Adrenal gland (tissue), 12 donors: Measurements from ENCODE around the gene ATP6V0D1. TPM values are rescaled to one million over a fixed set of nuclear protein-coding genes. Genes with fewer than 3 reads are reported as not detected.

ENCODE experiments used
- DNase-seq, 7 donors: peaks; one replicate each; pipeline ENCODE4 v3.0.0-alpha.2; 2019 to 2020
- H3K27ac ChIP-seq, 5 donors: fragments of 200-600 bp; sonication (generic) in 4 of 5; 1 replicate in 3 of 5; 2 replicates in 2 of 5; pipeline versions ENCODE4 v1.5.1 to v1.8.0; 2016 to 2020; ENCODE audit warnings: mild to moderate bottlenecking in 1 of 5
- H3K27me3 ChIP-seq: fragments of 200-600 bp; 2 replicates; pipeline ENCODE4 v1.8.0; 2021
- H3K36me3 ChIP-seq, 2 donors: fragments of 200-600 bp; replicated peaks in 1 of 2; 1 replicate in 1 of 2; 2 replicates in 1 of 2; pipeline versions ENCODE4 v1.5.1 to v1.8.0; 2018 to 2022
- H3K4me1 ChIP-seq, 2 donors: fragments of 200-600 bp; replicated peaks in 1 of 2; 1 replicate in 1 of 2; 2 replicates in 1 of 2; pipeline versions ENCODE4 v1.5.1 to v1.8.0; 2018 to 2021
- H3K4me3 ChIP-seq, 4 donors: fragments of 200-600 bp; sonication (generic) in 3 of 4; one replicate each; pipeline ENCODE4 v1.5.1; 2016 to 2018
- H3K9me3 ChIP-seq, 3 donors: fragments of 200-600 bp; sonication (generic) in 1 of 3; replicated peaks in 1 of 3; 1 replicate in 2 of 3; 2 replicates in 1 of 3; pipeline versions ENCODE4 v1.5.1 to v1.8.0; 2016 to 2021
- POLR2A ChIP-seq, 2 donors: fragments of 450-650 bp; IDR thresholded peaks; one replicate each; pipeline ENCODE4 v1.6.1; 2017; ENCODE audit warnings: antibody characterized with exemption in 2 of 2, mild to moderate bottlenecking in 2 of 2, moderate library complexity in 1 of 2
- WGBS, 4 donors: extraction: QIAGEN DNeasy Blood & Tissue Kit in 2 of 4; methylation state at CpG; one replicate each; pipeline versions ENCODE4 v1.1.5 to v1.1.7; 2013 to 2017; 5-methylcytosine and 5-hydroxymethylcytosine counted together
- intact Hi-C, 2 donors: fragments of 100-400 bp; cut with DNase I; formaldehyde crosslinking; loops; one replicate each; pipeline versions ENCODE4 v1.14.1 to v1.15.0; 2022 to 2023
- polyA plus RNA-seq, 3 donors: library from polyadenylated mRNA; stranded (reverse); fragments of 200-250 nt in 2 of 3; fragments of 350-450 nt in 1 of 3; fragmentation: Illumina TruSeq in 1 of 3; extraction: RNeasy Lipid Tissue Mini Kit (QIAGEN cat#74804) in 1 of 3; gene quantifications; one replicate each; pipeline ENCODE4 v1.2.3, GENCODE V29; 2013 to 2014
- total RNA-seq, 9 donors: library from RNA; depleted of rRNA in 4 of 9; stranded (reverse); fragments of >200 nt in 4 of 9; fragments of 120-200 nt in 1 of 9; fragmentation: NEBNext Ultra II Directional in 1 of 9; extraction: Animal tissue kit (Norgen Biotek cat#: 25700) in 1 of 9; gene quantifications; one replicate each; pipeline versions ENCODE4 v1.1.0 to v1.2.4, GENCODE V29; 2013 to 2023
- TF ChIP-seq, protein P1 (sequence below), 6 experiments: fragments of 450-650 bp in 4 of 6; fragments of 200-600 bp in 2 of 6; sonication (generic) in 1 of 6; IDR thresholded peaks; 1 replicate in 5 of 6; 2 replicates in 1 of 6; pipeline versions ENCODE4 v1.5.1 to v1.8.0; 2016 to 2021; ENCODE audit warnings: antibody characterized with exemption in 6 of 6, mild to moderate bottlenecking in 2 of 6, moderate library complexity in 1 of 6
- donor health status: healthy with polysubstance abuse.
- donor health status: Bipolar disorder and iron deficiency.
- donor health status: DM: yes; HTN: yes; CAD: no.
- donor health status: DM: no; HTN: no; CAD: no.
- donor health status: DM: no; HTN: no; CAD: no.
- donor health status: DM: yes; HTN: yes; CAD: no.

ATP6V0D1 gene
- total and polyA plus RNA-seq, 12 donors, result 24.1 to 244 (median 144) TPM

- Histone ChIP-seq H3K36me3 (no peaks in the 10 kb centered on the region), H3K27me3 (peaks cover 8% of the 10 kb centered on the region), H3K4me3 (peak overlapping the region in 1 of 4 donors; percentile 40), H3K9me3 (no peaks in the 10 kb centered on the region), H3K27ac (no peak overlapping the region), H3K4me1 (peaks cover 14 to 42% of the 10 kb centered on the region in 2 donors)
- DNase-seq, result peak in 2 of 7 donors; percentile 33 to 37
- TF ChIP-seq, protein P1, sequence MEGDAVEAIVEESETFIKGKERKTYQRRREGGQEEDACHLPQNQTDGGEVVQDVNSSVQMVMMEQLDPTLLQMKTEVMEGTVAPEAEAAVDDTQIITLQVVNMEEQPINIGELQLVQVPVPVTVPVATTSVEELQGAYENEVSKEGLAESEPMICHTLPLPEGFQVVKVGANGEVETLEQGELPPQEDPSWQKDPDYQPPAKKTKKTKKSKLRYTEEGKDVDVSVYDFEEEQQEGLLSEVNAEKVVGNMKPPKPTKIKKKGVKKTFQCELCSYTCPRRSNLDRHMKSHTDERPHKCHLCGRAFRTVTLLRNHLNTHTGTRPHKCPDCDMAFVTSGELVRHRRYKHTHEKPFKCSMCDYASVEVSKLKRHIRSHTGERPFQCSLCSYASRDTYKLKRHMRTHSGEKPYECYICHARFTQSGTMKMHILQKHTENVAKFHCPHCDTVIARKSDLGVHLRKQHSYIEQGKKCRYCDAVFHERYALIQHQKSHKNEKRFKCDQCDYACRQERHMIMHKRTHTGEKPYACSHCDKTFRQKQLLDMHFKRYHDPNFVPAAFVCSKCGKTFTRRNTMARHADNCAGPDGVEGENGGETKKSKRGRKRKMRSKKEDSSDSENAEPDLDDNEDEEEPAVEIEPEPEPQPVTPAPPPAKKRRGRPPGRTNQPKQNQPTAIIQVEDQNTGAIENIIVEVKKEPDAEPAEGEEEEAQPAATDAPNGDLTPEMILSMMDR (IDR thresholded peaks at IDR 0.05), result no peak
- TF ChIP-seq POLR2A (IDR thresholded peaks at IDR 0.05), result no peak
- WGBS, 4 donors, result 35 to 62% (median 40%) methylated on average over 17 to 88 of the region's 88 CpGs
- intact Hi-C loops, result no loop called here
Measured at GRCh38 chr16:67394155-67395104, 86.5 kb downstream of the ATP6V0D1 start.

DNA sequence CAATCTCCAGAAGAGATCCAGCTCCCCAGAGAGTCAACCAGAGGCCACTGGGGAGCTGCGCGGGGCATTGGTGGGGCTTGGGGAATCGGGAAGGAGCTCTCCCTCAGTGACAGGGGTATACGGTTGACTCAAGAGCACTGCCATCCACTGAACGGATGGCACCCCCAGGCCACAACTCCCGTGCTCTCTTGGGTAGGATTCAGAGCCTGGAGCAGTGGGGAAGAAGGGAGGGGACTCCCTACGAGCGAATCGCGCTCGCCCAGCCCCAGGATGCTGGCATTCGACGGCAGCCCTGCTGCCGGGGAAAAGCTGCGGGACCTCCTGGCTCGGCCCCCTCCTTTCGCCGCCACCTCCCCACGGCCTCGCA, 87.2 kb downstream of the ATP6V0D1 start:
- peak overlapping the region in 1 of 5 donors; percentile 56 for H3K27ac ChIP-seq
- peaks cover 14 to 38% of the 10 kb centered on the region in 2 donors for H3K4me1 ChIP-seq
- no peaks in the 10 kb centered on the region for H3K36me3 ChIP-seq
- TF ChIP-seq POLR2A (IDR thresholded peaks at IDR 0.05), result no peak
- TF ChIP-seq, protein P1 (IDR thresholded peaks at IDR 0.05), result no peak
- intact Hi-C loops, result no loop called here
- no peak for DNase-seq
- H3K27me3 ChIP-seq, result peaks cover 8% of the 10 kb centered on the region
- no peaks in the 10 kb centered on the region for H3K9me3 ChIP-seq
- peak overlapping the region in 1 of 4 donors; percentile 40 for H3K4me3 ChIP-seq
- WGBS, 4 donors, result 12 to 18% (median 15%) methylated on average over 5 to 20 of the region's 20 CpGs

DNA sequence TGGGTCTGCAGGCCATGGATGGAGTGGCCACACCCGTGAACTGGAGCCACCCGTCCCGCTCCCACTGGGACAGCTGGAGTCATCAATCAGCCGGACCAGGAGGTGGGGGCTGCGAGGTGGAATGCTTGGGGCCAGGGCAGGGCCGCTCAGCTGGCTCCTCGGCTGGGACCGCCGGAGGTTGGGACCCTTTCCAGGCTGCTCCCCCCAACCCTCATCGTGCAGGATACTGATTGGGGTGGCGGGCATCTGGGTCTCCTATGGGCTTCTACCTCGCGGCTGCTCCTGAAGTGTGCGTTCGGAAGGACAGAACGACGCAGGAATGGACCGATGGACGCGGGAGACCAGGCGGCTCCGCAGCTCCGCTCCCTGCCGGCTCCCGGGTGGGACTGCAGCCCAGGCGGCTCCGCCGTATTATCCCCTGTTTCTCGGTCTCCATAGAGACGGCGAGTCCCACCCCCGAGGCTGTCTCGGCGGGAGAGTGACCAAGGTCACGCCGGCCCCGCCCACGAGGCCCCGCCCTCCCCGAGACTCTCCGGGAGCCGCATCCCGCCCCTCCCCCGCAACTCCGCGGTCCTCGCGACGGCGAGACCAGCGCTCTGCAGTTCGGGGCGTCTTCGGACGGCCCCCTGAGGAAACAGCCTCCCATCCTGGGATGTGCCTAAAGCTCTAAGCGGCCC, 87.7 kb downstream of the ATP6V0D1 start, which contains the start of gene TPPP3:
Gene TPPP3 (minus strand): TSS at position 388 of the 677 bp plus-strand sequence. CDS start 2,387 bp downstream, outside the sequence.
- H3K4me3 ChIP-seq, result peak within 1 kb of the TSS in 1 of 4 donors; percentile 40
- peaks cover 14 to 38% of the 10 kb centered on the region in 2 donors for H3K4me1 ChIP-seq
- intact Hi-C loops, result no loop called here
- H3K36me3 ChIP-seq, result no peaks in the 10 kb centered on the region
- TF ChIP-seq POLR2A (IDR thresholded peaks at IDR 0.05), result peak; percentile 2 to 19
- TF ChIP-seq, protein P1 (IDR thresholded peaks at IDR 0.05), result peak; percentile 56 to 73 (median 64)
- WGBS, 4 donors, result 2 to 5% (median 3%) methylated on average over 11 to 56 of the region's 56 CpGs
- peak within 1 kb of the TSS in 1 of 5 donors; percentile 56 for H3K27ac ChIP-seq
- no peaks in the 10 kb centered on the region for H3K9me3 ChIP-seq
- peaks cover 8% of the 10 kb centered on the region for H3K27me3 ChIP-seq
- DNase-seq, result peak; percentile 80 to 93 (median 85)
